ENCODE measurements around the gene C12orf76. TPM values are rescaled to one million over a fixed set of nuclear protein-coding genes. Genes with fewer than 3 reads are reported as not detected.

C12orf76 gene
- total RNA-seq, 1 experiment from 2014 or later, result 29.4 TPM

GRCh38 chr12:110007881-110008280 lies 40.4 kb downstream of the C12orf76 start:
- H3K4me1 ChIP-seq (replicated peaks; ENCODE audit: insufficient read depth), result peaks cover 8% of the 10 kb centered on the region

GRCh38 chr12:110006115-110006514 lies 42.2 kb downstream of the C12orf76 start:
- Histone ChIP-seq H3F3A (ENCODE audit: insufficient read depth, low read depth) (peaks cover 27% of the 10 kb centered on the region; the same call in 1 of the 2 replicates), H3K9me3 (ENCODE audit: insufficient read depth, low read depth) (no peaks in the 10 kb centered on the region), H3K36me3 (ENCODE audit: low read depth) (no peaks in the 10 kb centered on the region), H3K4me1 (replicated peaks; ENCODE audit: insufficient read depth) (peaks cover 25% of the 10 kb centered on the region), H3K27me3 (ENCODE audit: insufficient read depth, low read depth) (no peaks in the 10 kb centered on the region), H2AFZ (no peak overlapping the region), H3K4me3 (no peak overlapping the region), H3K4me2 (no peak overlapping the region), H3K9me2 (ENCODE audit: insufficient read depth) (no peaks in the 10 kb centered on the region), H4K20me1 (ENCODE audit: insufficient read depth) (no peaks in the 10 kb centered on the region), H3K79me2 (ENCODE audit: low read depth) (peaks cover 61% of the 10 kb centered on the region), H3K27ac (no peak overlapping the region)
- CTCF ChIA-PET, result no interaction called here
- TF ChIP-seq CTCF (conservative IDR thresholded peaks at IDR 0.05), result no peak
- no peak for TF ChIP-seq EZH2 (IDR thresholded peaks at IDR 0.05; ENCODE audit: low read depth)
- POLR2A ChIA-PET (ENCODE audit: unreplicated experiment), result no interaction called here
- no peak for DNase-seq
- intact Hi-C loops (cut with micrococcal nuclease; ENCODE audit: unreplicated experiment), result no loop called here
- BruUV-seq (replicated peaks), result no TSS peak

More at GRCh38 chr12:110007881-110008280, 40.4 kb downstream of the C12orf76 start:
- H3K27ac ChIP-seq, result no peak overlapping the region
- intact Hi-C loops (cut with micrococcal nuclease; ENCODE audit: unreplicated experiment), result no loop called here
- H3K9me3 ChIP-seq (ENCODE audit: insufficient read depth, low read depth), result no peaks in the 10 kb centered on the region
- H3K4me3 ChIP-seq, result no peak overlapping the region
- peaks cover 9% of the 10 kb centered on the region; the same call in 1 of the 2 replicates for H3F3A ChIP-seq (ENCODE audit: insufficient read depth, low read depth)
- ChIA-PET POLR2A (ENCODE audit: unreplicated experiment) (no interaction called here), CTCF (no interaction called here)
- no peak for DNase-seq
- H3K79me2 ChIP-seq (ENCODE audit: low read depth), result peaks cover 53% of the 10 kb centered on the region
- BruUV-seq (replicated peaks), result no TSS peak
- no peaks in the 10 kb centered on the region for H3K9me2 ChIP-seq (ENCODE audit: insufficient read depth)
- no peak for TF ChIP-seq CTCF (conservative IDR thresholded peaks at IDR 0.05)
- no peak for TF ChIP-seq EZH2 (IDR thresholded peaks at IDR 0.05; ENCODE audit: low read depth)
- H4K20me1 ChIP-seq (ENCODE audit: insufficient read depth), result no peaks in the 10 kb centered on the region
- H2AFZ ChIP-seq, result no peak overlapping the region
- H3K4me2 ChIP-seq, result no peak overlapping the region
- H3K27me3 ChIP-seq (ENCODE audit: insufficient read depth, low read depth), result no peaks in the 10 kb centered on the region
- no peaks in the 10 kb centered on the region for H3K36me3 ChIP-seq (ENCODE audit: low read depth)

GRCh38 chr12:110005319-110005973 lies 42.9 kb downstream of the C12orf76 start:
- Histone ChIP-seq H3K4me2 (no peak overlapping the region), H3K4me3 (no peak overlapping the region), H3K9me2 (ENCODE audit: insufficient read depth) (no peaks in the 10 kb centered on the region), H3K27me3 (ENCODE audit: insufficient read depth, low read depth) (no peaks in the 10 kb centered on the region), H3K9me3 (ENCODE audit: insufficient read depth, low read depth) (no peaks in the 10 kb centered on the region), H3F3A (ENCODE audit: insufficient read depth, low read depth) (peaks cover 30% of the 10 kb centered on the region; the same call in 1 of the 2 replicates), H4K20me1 (ENCODE audit: insufficient read depth) (no peaks in the 10 kb centered on the region), H3K36me3 (ENCODE audit: low read depth) (no peaks in the 10 kb centered on the region), H3K27ac (no peak overlapping the region), H3K79me2 (ENCODE audit: low read depth) (peaks cover 63% of the 10 kb centered on the region), H2AFZ (no peak overlapping the region), H3K4me1 (replicated peaks; ENCODE audit: insufficient read depth) (peaks cover 29% of the 10 kb centered on the region)
- BruUV-seq (replicated peaks), result no TSS peak
- ChIA-PET POLR2A (ENCODE audit: unreplicated experiment) (no interaction called here), CTCF (no interaction called here)
- DNase-seq, result no peak
- intact Hi-C loops (cut with micrococcal nuclease; ENCODE audit: unreplicated experiment), result no loop called here
- TF ChIP-seq CTCF (conservative IDR thresholded peaks at IDR 0.05) (no peak), EZH2 (IDR thresholded peaks at IDR 0.05; ENCODE audit: low read depth) (no peak)
